OCI-LY1 (cell line): ENCODE measurements around the gene GRM2.

ENCODE experiments used
- H2AFZ ChIP-seq: fragments of 200-600 bp; sonication (generic), shearing (Covaris generic); 2 replicates; pipeline ENCODE4 v1.6.0; 2014; ENCODE audit warnings: antibody characterized with exemption, mild to moderate bottlenecking, low read length
- H3F3A ChIP-seq: fragments of 200-600 bp; sonication (generic), shearing (Covaris generic); 2 replicates; pipeline ENCODE4 v1.6.0; 2014; ENCODE audit warnings: mild to moderate bottlenecking, antibody characterized with exemption, low read length, moderate library complexity; ENCODE audit not compliant: insufficient read depth
- H3K27ac ChIP-seq: fragments of 200-600 bp; sonication (generic); 2 replicates; pipeline ENCODE4 v1.5.1; 2014; ENCODE audit warnings: low read length, mixed run types, mild to moderate bottlenecking, low read depth; ENCODE audit not compliant: poor library complexity, severe bottlenecking
- H3K27me3 ChIP-seq: fragments of 200-600 bp; sonication (generic); 2 replicates; pipeline ENCODE4 v1.6.0; 2014; ENCODE audit warnings: antibody characterized with exemption, mild to moderate bottlenecking, low read length, moderate library complexity; ENCODE audit not compliant: insufficient read depth
- H3K36me3 ChIP-seq: fragments of 200-600 bp; sonication (generic); 2 replicates; pipeline ENCODE4 v1.6.1; 2014; ENCODE audit warnings: mild to moderate bottlenecking, antibody characterized with exemption, low read length, moderate library complexity, mixed read lengths; ENCODE audit not compliant: insufficient read depth
- H3K4me1 ChIP-seq: fragments of 200-600 bp; sonication (generic); 2 replicates; pipeline ENCODE4 v1.5.1; 2014; ENCODE audit warnings: mild to moderate bottlenecking, low read length, moderate library complexity; ENCODE audit not compliant: insufficient read depth, severe bottlenecking
- H3K4me2 ChIP-seq: fragments of 200-600 bp; sonication (generic), shearing (Covaris generic); 2 replicates; pipeline ENCODE4 v1.6.1; 2014; ENCODE audit warnings: low read length
- H3K4me3 ChIP-seq: fragments of 200-600 bp; sonication (generic); 2 replicates; pipeline ENCODE4 v1.5.1; 2014; ENCODE audit warnings: low read length, low read depth, mild to moderate bottlenecking, mixed read lengths; ENCODE audit not compliant: poor library complexity, severe bottlenecking
- H3K79me2 ChIP-seq: fragments of 200-600 bp; shearing (Covaris generic); 2 replicates; pipeline ENCODE4 v1.6.1; 2016; ENCODE audit warnings: mixed run types, low read length, mixed read lengths; ENCODE audit not compliant: insufficient read depth
- H3K9ac ChIP-seq: fragments of 200-600 bp; sonication (generic), shearing (Covaris generic); 2 replicates; pipeline ENCODE4 v1.6.1; 2014; ENCODE audit warnings: mild to moderate bottlenecking, low read length, mixed read lengths
- H3K9me2 ChIP-seq: fragments of 200-600 bp; sonication (generic), shearing (Covaris generic); 2 replicates; pipeline ENCODE4 v1.6.1; 2014; ENCODE audit warnings: low read depth, mild to moderate bottlenecking, low read length, mixed read lengths
- H3K9me3 ChIP-seq: fragments of 200-600 bp; shearing (Covaris generic); 2 replicates; pipeline ENCODE4 v1.6.1; 2014; ENCODE audit warnings: low read length, mixed read lengths
- H4K20me1 ChIP-seq: fragments of 200-600 bp; sonication (generic), shearing (Covaris generic); 2 replicates; pipeline ENCODE4 v1.6.0; 2016; ENCODE audit warnings: mild to moderate bottlenecking, low read length; ENCODE audit not compliant: insufficient read depth
- CTCF ChIP-seq: fragments of 200-600 bp; sonication (generic), shearing (Covaris generic); IDR thresholded peaks from 2 replicates; pipeline ENCODE4 v1.5.1; 2017; ENCODE audit warnings: mild to moderate bottlenecking, antibody characterized with exemption, low read length, moderate library complexity, mixed read lengths
- EZH2 ChIP-seq: fragments of 200-600 bp; sonication (generic), shearing (Covaris generic); IDR thresholded peaks from 2 replicates; pipeline ENCODE4 v1.8.0; 2017; ENCODE audit warnings: borderline replicate concordance, mixed run types, mild to moderate bottlenecking, antibody characterized with exemption, low read length, moderate library complexity, mixed read lengths

Gene GRM2

GRCh38 chr3:51709675-51710074, 2.8 kb downstream of the GRM2 start:
- Histone ChIP-seq H3K4me1 (no peaks in the 10 kb centered on the region), H3K9ac (no peak overlapping the region), H3F3A (no peaks in the 10 kb centered on the region), H3K36me3 (peaks cover under 1% of the 10 kb centered on the region; the same call in 1 of the 2 replicates), H3K9me2 (no peaks in the 10 kb centered on the region), H3K9me3 (no peaks in the 10 kb centered on the region), H4K20me1 (no peaks in the 10 kb centered on the region), H2AFZ (no peak overlapping the region), H3K27ac (no peak overlapping the region), H3K27me3 (no peaks in the 10 kb centered on the region), H3K79me2 (no peaks in the 10 kb centered on the region), H3K4me2 (no peak overlapping the region), H3K4me3 (no peak overlapping the region)
- TF ChIP-seq EZH2 (no peak), CTCF (no peak)

DNA sequence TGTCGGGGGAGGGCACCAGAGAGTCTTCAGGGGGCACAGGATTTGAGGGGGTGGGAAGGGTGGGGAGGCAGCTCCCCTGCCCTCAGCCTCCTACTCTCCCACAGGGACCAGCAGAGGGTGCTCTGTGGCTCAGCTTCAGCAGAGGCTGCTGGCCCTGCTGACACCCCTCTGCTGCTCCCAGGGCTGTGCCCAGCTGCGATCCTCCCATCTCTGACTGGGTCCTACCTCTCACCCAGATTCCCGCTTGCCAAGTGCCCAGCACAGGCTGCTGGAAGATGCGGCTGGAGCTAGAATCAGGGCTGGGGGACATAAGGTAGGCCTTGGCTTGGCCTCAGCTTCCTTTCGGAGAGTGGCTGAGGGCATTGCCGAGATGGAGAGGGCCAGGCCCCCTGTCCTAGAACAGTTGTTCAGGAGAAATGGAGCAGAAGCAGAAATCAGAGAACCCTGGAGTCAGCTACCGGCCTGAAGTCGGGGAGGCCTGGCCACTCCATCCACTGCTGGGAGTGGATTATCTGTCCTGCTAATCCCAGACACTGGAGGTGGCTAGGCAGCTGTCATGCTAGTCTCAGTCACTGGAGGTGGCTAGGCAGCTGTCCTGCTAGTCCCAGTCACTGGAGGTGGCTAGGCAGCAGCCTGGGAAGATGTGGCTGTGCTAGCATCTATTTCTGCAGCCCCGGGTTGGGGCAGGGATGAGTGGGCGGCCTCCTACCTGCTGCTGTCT, 3.9 kb downstream of the GRM2 start:
- Histone ChIP-seq H3K9me2 (no peaks in the 10 kb centered on the region), H3K4me1 (no peaks in the 10 kb centered on the region), H3K79me2 (no peaks in the 10 kb centered on the region), H3K27me3 (no peaks in the 10 kb centered on the region), H2AFZ (no peak overlapping the region), H3K4me2 (no peak overlapping the region), H3K36me3 (no peaks in the 10 kb centered on the region), H3K9ac (no peak overlapping the region), H3K27ac (no peak overlapping the region), H3K9me3 (no peaks in the 10 kb centered on the region), H4K20me1 (no peaks in the 10 kb centered on the region), H3K4me3 (no peak overlapping the region), H3F3A (no peaks in the 10 kb centered on the region)
- TF ChIP-seq CTCF (no peak; the same call in 1 of the 2 replicates), EZH2 (no peak)

DNA sequence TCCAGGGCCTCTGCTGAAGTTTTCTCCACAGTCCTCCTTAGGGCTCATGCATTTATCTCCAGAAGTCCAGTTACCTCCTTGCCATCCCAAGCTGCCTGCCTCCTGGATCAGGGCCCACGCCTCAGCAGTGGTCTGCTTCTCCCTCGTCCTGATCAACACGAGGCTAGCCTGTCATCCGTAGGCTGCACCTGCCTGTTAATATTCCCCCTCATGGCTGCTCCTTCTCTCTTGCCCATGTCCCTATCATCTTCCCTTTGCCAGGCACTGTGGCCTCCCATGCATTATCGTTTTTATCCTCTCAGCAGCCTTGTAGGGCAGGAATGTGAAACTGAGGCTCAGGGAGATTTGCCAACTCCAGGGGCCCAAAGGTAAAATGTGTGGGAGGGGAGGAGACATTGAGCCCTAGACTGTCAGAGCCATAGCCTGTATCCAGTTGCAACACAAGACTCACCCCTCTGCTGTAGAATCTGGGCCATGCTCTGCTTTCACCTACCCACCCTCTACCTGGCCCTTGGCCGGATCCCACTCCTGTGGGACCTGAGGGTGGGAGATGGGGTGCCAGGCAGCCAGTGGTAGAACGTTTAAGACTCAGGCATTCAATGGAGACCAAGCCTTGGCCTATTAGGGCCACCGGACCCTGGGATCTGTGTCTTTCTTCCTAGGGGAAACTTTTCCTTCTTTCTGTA, 4.6 kb downstream of the GRM2 start:
- Histone ChIP-seq H3K4me3 (no peak overlapping the region), H3K79me2 (no peaks in the 10 kb centered on the region), H3F3A (no peaks in the 10 kb centered on the region), H3K27ac (no peak overlapping the region), H3K9me3 (no peaks in the 10 kb centered on the region), H3K36me3 (no peaks in the 10 kb centered on the region), H3K9me2 (no peaks in the 10 kb centered on the region), H4K20me1 (no peaks in the 10 kb centered on the region), H2AFZ (no peak overlapping the region), H3K4me1 (no peaks in the 10 kb centered on the region), H3K27me3 (no peaks in the 10 kb centered on the region), H3K4me2 (no peak overlapping the region), H3K9ac (no peak overlapping the region)
- TF ChIP-seq CTCF (no peak), EZH2 (no peak)
